Measurements from ENCODE around the gene AHCYL2. TPM values are rescaled to one million over a fixed set of nuclear protein-coding genes. Genes with fewer than 3 reads are reported as not detected.

AHCYL2 gene
- total and polyA plus RNA-seq, 4 experiments from 2014 or later = 8.6 to 16.5 (median 12.1) TPM

DNA sequence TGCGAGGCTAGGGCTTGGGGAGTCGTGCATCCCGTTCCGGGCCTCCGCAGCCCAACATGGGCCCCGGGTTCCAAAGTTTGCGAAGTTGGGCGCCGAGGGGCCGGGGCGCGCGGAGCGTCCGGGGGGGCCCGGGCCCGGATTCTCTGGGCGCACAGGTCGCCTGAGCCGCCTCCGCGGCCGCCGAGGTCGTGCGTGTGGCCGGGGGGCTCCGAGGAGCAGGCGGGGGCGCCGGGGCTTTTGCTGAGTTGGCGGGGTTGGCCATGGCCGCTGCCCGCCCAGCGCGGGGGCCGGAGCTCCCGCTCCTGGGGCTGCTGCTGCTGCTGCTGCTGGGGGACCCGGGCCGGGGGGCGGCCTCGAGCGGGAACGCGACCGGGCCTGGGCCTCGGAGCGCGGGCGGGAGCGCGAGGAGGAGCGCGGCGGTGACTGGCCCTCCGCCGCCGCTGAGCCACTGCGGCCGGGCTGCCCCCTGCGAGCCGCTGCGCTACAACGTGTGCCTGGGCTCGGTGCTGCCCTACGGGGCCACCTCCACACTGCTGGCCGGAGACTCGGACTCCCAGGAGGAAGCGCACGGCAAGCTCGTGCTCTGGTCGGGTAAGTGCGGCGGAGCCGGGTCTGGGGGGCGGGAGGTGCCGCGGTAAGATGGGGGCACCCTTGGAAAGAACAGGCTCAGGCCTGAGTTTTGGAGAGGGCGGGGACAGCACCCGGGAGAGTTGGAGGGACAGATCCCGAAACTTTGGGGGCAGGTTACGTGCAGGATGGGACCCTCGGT lies 35.8 kb upstream of the AHCYL2 start:
- no peaks in the 10 kb centered on the region for H3K36me3 Mint-ChIP-seq
- POLR2A ChIA-PET (ENCODE audit: partially characterized antibody) = no interaction called here
- Histone ChIP-seq H3K27ac (ENCODE audit: low read depth, low read length) (no peak overlapping the region), H3K27me3 (ENCODE audit: insufficient read depth, low read length) (peaks cover 17% of the 10 kb centered on the region), H3K4me3 (ENCODE audit: low read length in 2 of 2) (peak overlapping the region in 1 of 2 donors; percentile 32), H3K36me3 (ENCODE audit: insufficient read depth, low read length) (no peaks in the 10 kb centered on the region), H3K9me3 (ENCODE audit: control insufficient read depth in 1 of 2, low read length in 2 of 2) (no peaks in the 10 kb centered on the region), H3K4me1 (ENCODE audit: insufficient read depth, low read length) (no peaks in the 10 kb centered on the region)
- H3K9me3 Mint-ChIP-seq = no peaks in the 10 kb centered on the region
- H3K4me3 Mint-ChIP-seq = peak overlapping the region; percentile 68 to 76 (median 73)
- H3K27ac Mint-ChIP-seq = no peak overlapping the region
- peaks cover 3 to 14% (median 9%) of the 10 kb centered on the region in 4 donors for H3K4me1 Mint-ChIP-seq
- no peak for DNase-seq
- H3K27me3 Mint-ChIP-seq = peaks cover 36 to 53% of the 10 kb centered on the region in 2 donors
- CTCF ChIA-PET (ENCODE audit: partially characterized antibody) = no interaction called here
- intact Hi-C loops (cut with micrococcal nuclease) = no loop called here

- H3K27ac ChIP-seq (ENCODE audit: low read depth, low read length) = no peak overlapping the region
- H3K9me3 ChIP-seq (ENCODE audit: control insufficient read depth in 1 of 2, low read length in 2 of 2) = no peaks in the 10 kb centered on the region
- peaks cover 17% of the 10 kb centered on the region for H3K27me3 ChIP-seq (ENCODE audit: insufficient read depth, low read length)
- H3K27ac Mint-ChIP-seq = no peak overlapping the region
- H3K36me3 ChIP-seq (ENCODE audit: insufficient read depth, low read length) = no peaks in the 10 kb centered on the region
- CTCF ChIA-PET (ENCODE audit: partially characterized antibody) = no interaction called here
- H3K27me3 Mint-ChIP-seq = peaks cover 36 to 52% of the 10 kb centered on the region in 2 donors
- no peak for DNase-seq
- POLR2A ChIA-PET (ENCODE audit: partially characterized antibody) = no interaction called here
- H3K4me3 ChIP-seq (ENCODE audit: low read length in 2 of 2) = no peak overlapping the region
- peaks cover 3 to 14% (median 9%) of the 10 kb centered on the region in 4 donors for H3K4me1 Mint-ChIP-seq
- no peaks in the 10 kb centered on the region for H3K36me3 Mint-ChIP-seq
- intact Hi-C loops (cut with micrococcal nuclease) = no loop called here
- H3K4me3 Mint-ChIP-seq = peak overlapping the region; percentile 68 to 76 (median 73)
- H3K4me1 ChIP-seq (ENCODE audit: insufficient read depth, low read length) = no peaks in the 10 kb centered on the region
- H3K9me3 Mint-ChIP-seq = no peaks in the 10 kb centered on the region
These were observed 35.0 kb upstream of the AHCYL2 start for GRCh38 chr7:129189661-129190310.

GRCh38 chr7:129191272-129191671 lies 33.6 kb upstream of the AHCYL2 start:
- H3K36me3 ChIP-seq (ENCODE audit: insufficient read depth, low read length) = no peaks in the 10 kb centered on the region
- POLR2A ChIA-PET (ENCODE audit: partially characterized antibody) = no interaction called here
- CTCF ChIA-PET (ENCODE audit: partially characterized antibody) = interaction anchor here (0.8 kb wide), 1 partner anchor 27 kb away, joined by 3 read pairs; no protein-coding TSS in a partner anchor
- H3K27ac ChIP-seq (ENCODE audit: low read depth, low read length) = no peak overlapping the region
- no peak overlapping the region for H3K27ac Mint-ChIP-seq
- peaks cover 17% of the 10 kb centered on the region for H3K27me3 ChIP-seq (ENCODE audit: insufficient read depth, low read length)
- no peak overlapping the region for H3K4me3 Mint-ChIP-seq
- no peaks in the 10 kb centered on the region for H3K9me3 ChIP-seq (ENCODE audit: control insufficient read depth in 1 of 2, low read length in 2 of 2)
- peaks cover 3 to 14% (median 9%) of the 10 kb centered on the region in 4 donors for H3K4me1 Mint-ChIP-seq
- H3K4me3 ChIP-seq (ENCODE audit: low read length in 2 of 2) = no peak overlapping the region
- H3K27me3 Mint-ChIP-seq = peaks cover 35 to 41% of the 10 kb centered on the region in 2 donors
- H3K9me3 Mint-ChIP-seq = no peaks in the 10 kb centered on the region
- no peaks in the 10 kb centered on the region for H3K4me1 ChIP-seq (ENCODE audit: insufficient read depth, low read length)
- DNase-seq = no peak
- intact Hi-C loops (cut with micrococcal nuclease) = no loop called here
- no peaks in the 10 kb centered on the region for H3K36me3 Mint-ChIP-seq

GRCh38 chr7:129193892-129194291 lies 30.9 kb upstream of the AHCYL2 start:
- Histone ChIP-seq H3K9me3 (ENCODE audit: control insufficient read depth in 1 of 2, low read length in 2 of 2) (no peaks in the 10 kb centered on the region), H3K27ac (ENCODE audit: low read depth, low read length) (no peak overlapping the region), H3K27me3 (ENCODE audit: insufficient read depth, low read length) (peaks cover 17% of the 10 kb centered on the region), H3K36me3 (ENCODE audit: insufficient read depth, low read length) (no peaks in the 10 kb centered on the region), H3K4me1 (ENCODE audit: insufficient read depth, low read length) (no peaks in the 10 kb centered on the region), H3K4me3 (ENCODE audit: low read length in 2 of 2) (no peak overlapping the region)
- no peaks in the 10 kb centered on the region for H3K9me3 Mint-ChIP-seq
- peaks cover 2 to 7% (median 6%) of the 10 kb centered on the region in 4 donors for H3K4me1 Mint-ChIP-seq
- ChIA-PET POLR2A (ENCODE audit: partially characterized antibody) (no interaction called here), CTCF (ENCODE audit: partially characterized antibody) (interaction anchor here (1.0 to 2.1 kb wide), 3 partner anchors 17 to 78 kb away, joined by 3 to 6 read pairs (median 3); no protein-coding TSS in a partner anchor)
- H3K4me3 Mint-ChIP-seq = no peak overlapping the region
- H3K27me3 Mint-ChIP-seq = peaks cover 26 to 36% of the 10 kb centered on the region in 2 donors
- intact Hi-C loops (cut with micrococcal nuclease) = no loop called here
- no peak overlapping the region for H3K27ac Mint-ChIP-seq
- DNase-seq = no peak
- no peaks in the 10 kb centered on the region for H3K36me3 Mint-ChIP-seq

- Histone ChIP-seq H3K4me1 (ENCODE audit: insufficient read depth, low read length) (no peaks in the 10 kb centered on the region), H3K4me3 (ENCODE audit: low read length in 2 of 2) (no peak overlapping the region), H3K36me3 (ENCODE audit: insufficient read depth, low read length) (no peaks in the 10 kb centered on the region), H3K9me3 (ENCODE audit: control insufficient read depth in 1 of 2, low read length in 2 of 2) (no peaks in the 10 kb centered on the region), H3K27me3 (ENCODE audit: insufficient read depth, low read length) (peaks cover under 1% of the 10 kb centered on the region), H3K27ac (ENCODE audit: low read depth, low read length) (no peak overlapping the region)
- DNase-seq = no peak
- Mint-ChIP-seq H3K9me3 (no peaks in the 10 kb centered on the region), H3K36me3 (no peaks in the 10 kb centered on the region), H3K4me1 (no peaks in the 10 kb centered on the region), H3K4me3 (no peak overlapping the region), H3K27me3 (peaks cover 6 to 11% of the 10 kb centered on the region in 2 donors), H3K27ac (no peak overlapping the region)
- ChIA-PET CTCF (ENCODE audit: partially characterized antibody) (interaction anchor here (1.4 kb wide), 1 partner anchor 100 kb away, joined by 3 read pairs; no protein-coding TSS in a partner anchor), POLR2A (ENCODE audit: partially characterized antibody) (no interaction called here)
- intact Hi-C loops (cut with micrococcal nuclease) = no loop called here
These were observed 27.1 kb upstream of the AHCYL2 start for GRCh38 chr7:129197771-129198170.

- H3K27ac Mint-ChIP-seq = no peak overlapping the region
- H3K27ac ChIP-seq (ENCODE audit: low read depth, low read length) = no peak overlapping the region
- H3K27me3 Mint-ChIP-seq = peaks cover 3 to 7% of the 10 kb centered on the region in 2 donors
- no peaks in the 10 kb centered on the region for H3K4me1 Mint-ChIP-seq
- no peaks in the 10 kb centered on the region for H3K27me3 ChIP-seq (ENCODE audit: insufficient read depth, low read length)
- no peak overlapping the region for H3K4me3 Mint-ChIP-seq
- H3K4me1 ChIP-seq (ENCODE audit: insufficient read depth, low read length) = no peaks in the 10 kb centered on the region
- ChIA-PET POLR2A (ENCODE audit: partially characterized antibody) (no interaction called here), CTCF (ENCODE audit: partially characterized antibody) (no interaction called here)
- H3K4me3 ChIP-seq (ENCODE audit: low read length in 2 of 2) = no peak overlapping the region
- H3K36me3 Mint-ChIP-seq = no peaks in the 10 kb centered on the region
- no peaks in the 10 kb centered on the region for H3K9me3 ChIP-seq (ENCODE audit: control insufficient read depth in 1 of 2, low read length in 2 of 2)
- H3K36me3 ChIP-seq (ENCODE audit: insufficient read depth, low read length) = no peaks in the 10 kb centered on the region
- no peaks in the 10 kb centered on the region for H3K9me3 Mint-ChIP-seq
- DNase-seq = no peak
- intact Hi-C loops (cut with micrococcal nuclease) = no loop called here
These were observed 25.4 kb upstream of the AHCYL2 start for GRCh38 chr7:129199406-129199805.

DNA sequence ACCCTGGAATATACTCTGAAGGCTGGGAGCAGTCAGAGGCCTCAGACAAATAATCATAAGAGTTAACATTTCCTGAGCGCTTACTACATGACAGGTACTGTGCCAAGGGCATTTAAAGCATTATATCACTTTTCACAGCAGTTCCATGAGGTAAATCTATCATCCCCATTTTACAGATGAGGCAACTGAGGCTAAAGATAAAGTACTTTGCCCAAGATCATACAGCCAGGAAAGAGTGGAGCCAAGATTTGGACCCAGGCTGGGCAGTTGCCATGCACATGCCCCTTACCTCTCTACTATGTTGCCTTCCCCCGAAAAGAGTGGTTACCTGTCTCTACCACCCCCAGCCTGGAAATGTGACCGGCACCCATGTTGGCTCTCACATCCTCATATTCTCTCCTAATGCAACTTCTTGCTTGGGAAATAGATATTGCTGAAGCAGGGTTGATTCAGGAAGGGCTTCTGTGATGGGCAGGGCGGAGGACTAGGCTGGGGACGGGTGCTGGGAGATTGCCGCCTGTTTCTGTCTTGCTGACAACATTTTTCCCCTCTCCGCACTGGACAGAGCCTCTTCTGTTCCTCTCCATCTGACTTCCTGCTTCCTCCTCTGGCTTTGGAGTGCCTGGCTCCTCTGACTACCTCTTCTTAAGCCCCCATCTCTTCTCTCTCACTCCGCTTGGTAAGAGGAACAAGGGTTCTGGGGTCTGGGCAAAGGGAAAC lies 22.6 kb upstream of the AHCYL2 start:
- Mint-ChIP-seq H3K9me3 (no peaks in the 10 kb centered on the region), H3K4me3 (no peak overlapping the region), H3K27me3 (peaks cover 3 to 7% of the 10 kb centered on the region in 2 donors), H3K36me3 (no peaks in the 10 kb centered on the region), H3K4me1 (no peaks in the 10 kb centered on the region), H3K27ac (no peak overlapping the region)
- Histone ChIP-seq H3K36me3 (ENCODE audit: insufficient read depth, low read length) (no peaks in the 10 kb centered on the region), H3K27ac (ENCODE audit: low read depth, low read length) (no peak overlapping the region), H3K9me3 (ENCODE audit: control insufficient read depth in 1 of 2, low read length in 2 of 2) (no peaks in the 10 kb centered on the region), H3K4me1 (ENCODE audit: insufficient read depth, low read length) (no peaks in the 10 kb centered on the region), H3K4me3 (ENCODE audit: low read length in 2 of 2) (no peak overlapping the region), H3K27me3 (ENCODE audit: insufficient read depth, low read length) (no peaks in the 10 kb centered on the region)
- CTCF ChIA-PET (ENCODE audit: partially characterized antibody) = no interaction called here
- POLR2A ChIA-PET (ENCODE audit: partially characterized antibody) = no interaction called here
- intact Hi-C loops (cut with micrococcal nuclease) = no loop called here
- no peak for DNase-seq
